Measurements from ENCODE around the gene KIAA1958. TPM values are rescaled to one million over a fixed set of nuclear protein-coding genes. Genes with fewer than 3 reads are reported as not detected.
"Not testable (repeated sequence)": the region's sequence is repeated elsewhere in the genome, so short reads cannot be mapped to it uniquely, and the experiment has no call there.

Gene KIAA1958
- polyA plus RNA-seq, 4 donors, result 10.9 to 17.6 (median 13.8) TPM

GRCh38 chr9:112586599-112587155 lies 100.0 kb downstream of the KIAA1958 start:
- no peak for DNase-seq (ENCODE audit: low read depth in 4 of 4, low spot score in 2 of 4)

- not testable (repeated sequence) for DNase-seq (ENCODE audit: low read depth in 4 of 4, low spot score in 2 of 4)
These were observed 105.2 kb downstream of the KIAA1958 start for GRCh38 chr9:112591875-112592274.

DNA sequence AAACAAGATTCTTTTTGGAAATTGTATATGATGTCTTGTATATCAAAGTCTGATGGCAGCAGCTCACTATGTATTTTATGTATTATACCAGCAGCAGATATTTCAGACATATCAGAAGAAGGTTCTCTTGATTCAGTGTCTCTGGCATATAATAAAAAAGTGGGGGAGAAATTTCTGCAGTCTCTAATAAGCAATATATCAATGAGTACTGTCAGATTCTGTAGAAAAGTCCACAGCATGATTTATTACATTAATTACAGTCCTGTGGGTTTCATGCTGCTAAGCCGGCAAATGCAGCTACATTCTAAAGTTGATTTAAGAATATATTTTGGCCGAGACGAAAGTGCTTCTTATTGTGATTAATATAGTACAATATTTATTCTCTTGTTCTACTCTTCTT lies 113.1 kb downstream of the KIAA1958 start:
- DNase-seq (ENCODE audit: low read depth in 4 of 4, low spot score in 2 of 4), result no peak

DNA sequence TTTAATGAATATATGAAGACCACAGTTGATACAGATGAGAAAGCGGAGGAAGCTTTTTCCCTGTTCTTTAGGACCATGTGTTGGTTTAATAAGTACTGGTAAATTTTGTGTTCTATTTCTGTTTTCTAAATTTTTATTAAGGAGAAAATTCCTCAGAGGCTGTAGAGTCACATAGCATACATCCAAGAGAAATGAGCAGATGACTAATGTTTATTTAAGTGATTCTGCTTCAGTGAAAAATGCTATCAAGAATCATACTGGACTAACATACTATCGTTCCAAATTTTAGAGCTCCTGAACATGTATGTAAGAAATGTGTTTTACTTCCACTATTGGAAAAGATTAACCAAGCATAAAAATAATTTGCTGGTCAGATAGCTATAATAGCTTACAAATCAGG lies 115.0 kb downstream of the KIAA1958 start:
- DNase-seq (ENCODE audit: low read depth in 4 of 4, low spot score in 2 of 4), result no peak

DNA sequence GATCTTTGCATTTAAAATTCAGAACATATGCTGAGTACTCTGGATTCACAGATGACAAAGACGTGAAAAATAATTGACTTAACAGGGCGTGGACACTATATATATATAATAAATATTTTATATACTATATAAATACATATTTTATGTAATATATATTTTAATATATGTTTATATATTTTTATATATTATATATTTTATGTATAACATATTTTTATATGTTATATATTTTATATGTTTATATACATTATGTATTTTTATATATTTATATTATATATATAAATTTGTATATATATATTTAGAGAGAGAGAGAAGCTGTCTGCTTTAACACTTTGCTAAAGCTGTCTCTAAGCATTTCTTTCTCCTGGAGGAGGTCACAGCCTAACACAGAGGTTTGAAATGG lies 118.2 kb downstream of the KIAA1958 start:
- DNase-seq (ENCODE audit: low read depth in 4 of 4, low spot score in 2 of 4), result no peak

DNA sequence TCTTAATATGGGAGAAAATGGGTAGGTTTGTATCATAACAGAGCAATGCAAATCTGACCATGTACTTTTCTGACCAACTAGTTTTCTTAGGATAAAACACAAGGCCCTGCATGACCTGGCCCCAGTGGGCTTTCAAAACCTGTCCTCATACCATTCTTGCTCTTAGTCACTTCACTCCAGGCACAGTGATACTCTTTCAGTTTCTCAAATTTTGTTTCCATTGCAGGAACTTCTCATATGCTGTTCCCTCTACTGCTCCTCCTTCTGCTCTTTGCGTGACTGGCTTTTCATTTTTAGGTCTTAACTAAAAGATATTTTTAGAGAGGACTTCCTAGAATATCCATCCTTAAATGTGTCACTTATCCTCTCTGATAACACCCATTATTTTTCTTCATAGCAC lies 118.9 kb downstream of the KIAA1958 start:
- DNase-seq (ENCODE audit: low read depth in 4 of 4, low spot score in 2 of 4), result no peak

- DNase-seq (ENCODE audit: low read depth in 4 of 4, low spot score in 2 of 4), result no peak
These were observed 119.5 kb downstream of the KIAA1958 start for GRCh38 chr9:112605963-112606699.

- DNase-seq (ENCODE audit: low read depth in 4 of 4, low spot score in 2 of 4), result no peak
These were observed 122.2 kb downstream of the KIAA1958 start for GRCh38 chr9:112608851-112609250.

DNA sequence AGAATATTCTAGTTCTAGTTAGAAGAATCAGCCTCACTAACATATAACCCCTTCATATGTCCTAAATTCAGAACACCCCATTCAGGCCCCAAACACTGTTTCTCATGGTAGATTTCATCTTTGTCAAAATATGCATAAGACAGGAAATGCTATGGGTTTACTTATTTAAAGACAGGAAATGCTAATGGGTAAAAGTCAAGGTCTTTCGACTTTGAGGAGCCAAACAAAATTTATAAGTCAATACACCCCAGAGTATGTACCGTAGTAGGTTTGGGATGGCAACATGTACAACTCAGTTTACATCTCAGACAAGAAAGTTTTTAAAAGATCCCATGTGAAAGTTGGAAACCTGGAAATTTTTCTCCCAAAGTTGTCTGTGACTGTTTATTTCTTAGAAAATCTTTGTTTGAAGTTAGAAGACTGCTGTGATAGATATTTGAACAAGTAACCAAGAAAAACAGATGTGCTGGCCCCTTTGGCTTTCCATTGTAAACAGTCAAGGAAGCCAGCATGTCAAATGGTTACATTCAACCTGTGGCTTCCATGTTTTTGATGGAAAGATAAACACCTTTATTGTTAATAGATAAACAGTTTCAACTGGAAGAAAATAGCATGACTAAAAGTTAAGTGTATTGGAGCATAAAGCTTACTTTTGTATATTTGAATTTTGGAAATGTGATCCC lies 129.1 kb downstream of the KIAA1958 start:
- no peak for DNase-seq (ENCODE audit: low read depth in 4 of 4, low spot score in 2 of 4)

- DNase-seq (ENCODE audit: low read depth in 4 of 4, low spot score in 2 of 4), result no peak
These were observed 130.7 kb downstream of the KIAA1958 start for GRCh38 chr9:112617371-112617770.

DNA sequence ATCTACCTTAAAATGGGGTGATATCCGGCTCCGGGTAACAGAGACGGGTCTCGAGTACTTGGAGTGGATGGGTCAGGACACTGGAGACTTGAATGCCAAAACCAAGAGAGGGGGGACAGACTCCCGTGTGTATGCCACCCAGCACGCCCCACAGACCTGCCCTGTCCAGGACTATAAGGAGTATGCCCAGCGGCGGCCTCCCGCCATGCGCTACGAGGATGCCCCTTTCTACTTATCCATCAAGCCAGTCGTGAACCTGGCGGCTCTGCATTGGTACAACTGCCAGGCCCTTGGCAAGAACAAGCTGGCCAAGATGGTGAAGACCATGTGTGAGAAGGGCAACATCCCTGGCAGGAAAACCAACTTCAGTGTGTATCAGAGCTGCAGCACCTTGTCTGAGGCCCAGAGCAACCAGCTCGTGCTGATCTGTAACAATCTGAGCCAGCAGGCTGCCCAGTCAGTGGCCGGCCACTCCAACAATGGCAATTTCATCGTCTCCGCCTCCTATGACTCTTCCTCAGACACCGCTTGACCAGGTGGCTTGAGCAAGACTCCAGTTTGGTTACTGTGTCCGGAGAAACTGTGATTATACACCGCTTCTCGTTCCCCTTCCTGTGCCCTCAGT lies 131.9 kb downstream of the KIAA1958 start:
- DNase-seq (ENCODE audit: low read depth in 4 of 4, low spot score in 2 of 4), result no peak

- DNase-seq (ENCODE audit: low read depth in 4 of 4, low spot score in 2 of 4), result no peak
These were observed 133.8 kb downstream of the KIAA1958 start for GRCh38 chr9:112620388-112620787.

- no peak for DNase-seq (ENCODE audit: low read depth in 4 of 4, low spot score in 2 of 4)
These were observed 134.5 kb downstream of the KIAA1958 start for GRCh38 chr9:112621018-112621655.

DNA sequence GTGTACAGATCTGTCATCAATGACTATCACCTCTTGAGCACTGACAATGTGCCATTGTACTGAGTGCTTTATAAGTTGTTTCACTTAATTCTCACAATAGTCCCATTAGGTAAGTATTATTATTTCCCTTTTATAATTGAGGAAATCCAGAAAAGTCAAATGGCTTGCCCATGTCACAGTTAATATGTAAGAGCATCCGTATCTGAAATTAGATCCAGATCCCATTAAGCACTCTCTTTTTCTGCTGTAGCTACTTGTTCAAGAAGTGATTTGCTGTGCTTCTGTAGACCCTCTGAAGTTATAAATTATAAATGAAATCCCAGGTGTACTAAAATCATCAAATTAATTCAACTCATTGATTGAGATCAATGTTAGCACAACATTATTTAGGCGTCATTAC lies 136.6 kb downstream of the KIAA1958 start:
- DNase-seq (ENCODE audit: low read depth in 4 of 4, low spot score in 2 of 4), result no peak

DNA sequence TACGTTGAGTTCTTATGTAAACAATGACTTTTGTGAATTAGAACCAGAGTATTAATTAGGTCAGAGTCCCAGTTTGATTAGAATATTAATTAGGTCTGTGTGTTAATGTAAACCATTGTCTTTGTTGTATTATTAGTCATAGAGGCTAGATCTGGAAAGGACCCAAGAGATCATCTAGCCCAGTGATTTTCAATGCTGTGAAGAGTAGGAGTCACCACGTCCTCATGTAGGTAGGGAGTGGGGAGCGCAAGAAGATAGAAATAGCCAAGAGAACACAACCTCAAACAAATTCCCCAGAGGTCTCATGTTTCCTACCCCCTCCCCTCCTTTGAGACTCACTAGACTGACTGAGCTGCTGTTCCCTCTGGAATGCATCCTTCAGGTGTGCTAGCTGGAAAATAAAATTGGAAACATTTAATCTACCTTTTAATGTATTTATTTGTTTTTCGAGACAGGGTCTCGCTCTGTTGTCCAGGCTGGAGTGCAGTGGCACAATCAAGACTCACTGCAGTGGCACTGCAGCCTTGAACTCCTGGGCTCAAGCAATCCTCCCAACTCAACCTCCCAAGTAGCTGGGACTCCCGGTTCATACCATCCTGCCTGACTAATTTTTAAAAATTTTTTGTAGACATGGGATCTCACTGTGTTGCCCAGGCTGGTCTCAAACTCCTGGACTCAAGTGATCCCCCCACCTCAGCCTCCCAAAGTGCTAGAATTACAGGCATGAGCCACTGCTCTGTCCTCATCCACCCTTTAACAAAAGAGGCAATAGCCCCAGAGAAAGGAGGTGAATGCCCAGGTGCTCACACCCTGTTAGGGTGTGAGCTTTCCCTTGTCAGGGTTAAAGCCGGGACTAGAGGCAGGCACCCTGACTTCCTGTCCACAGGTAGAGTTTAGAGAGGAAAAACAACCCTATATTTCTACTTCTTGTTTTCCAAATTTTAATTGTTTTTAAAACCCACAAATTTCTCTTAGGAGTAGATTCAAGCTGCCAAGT lies 138.4 kb downstream of the KIAA1958 start:
- DNase-seq (ENCODE audit: low read depth in 4 of 4, low spot score in 2 of 4), result no peak

DNA sequence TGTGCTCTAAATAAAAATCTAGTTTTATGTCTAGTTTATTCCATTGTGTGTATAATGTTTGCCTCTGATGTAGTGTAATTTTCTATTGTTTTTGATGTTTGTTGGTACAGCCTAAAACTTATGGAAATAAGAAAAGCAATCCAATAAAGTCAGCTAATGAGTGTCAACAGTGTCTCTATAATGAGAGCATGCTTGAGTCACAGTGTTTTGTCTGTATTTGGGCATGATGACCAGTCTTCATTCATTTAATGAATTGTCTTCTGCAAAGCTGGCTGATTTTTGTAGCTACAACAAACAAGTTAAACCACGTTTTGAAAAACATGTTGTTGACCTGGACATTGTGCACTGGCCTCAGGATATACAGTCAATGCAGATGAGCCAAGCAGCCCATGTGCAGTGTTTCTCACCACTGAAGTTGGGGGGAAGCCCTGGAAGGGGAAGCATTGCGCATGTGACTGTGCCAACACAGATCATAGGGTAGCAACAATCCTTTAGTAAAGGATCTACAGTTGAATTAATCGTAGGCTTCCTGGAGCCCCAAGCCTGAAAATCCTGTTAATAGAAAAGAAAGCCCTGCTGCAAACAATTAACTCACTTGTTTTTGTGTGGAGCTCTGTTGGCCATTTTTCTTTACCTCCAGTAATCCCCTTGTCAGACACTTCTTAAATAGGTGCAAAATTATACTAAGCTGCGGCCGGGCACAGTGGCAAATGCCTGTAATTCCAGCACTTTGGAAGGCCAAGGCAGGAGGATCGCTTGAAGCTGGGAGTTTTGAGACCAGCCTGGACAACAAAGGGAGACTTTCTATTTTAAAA lies 143.3 kb downstream of the KIAA1958 start:
- DNase-seq (ENCODE audit: low read depth in 4 of 4, low spot score in 2 of 4), result no peak

GRCh38 chr9:112631313-112632070 lies 144.9 kb downstream of the KIAA1958 start:
- no peak for DNase-seq (ENCODE audit: low read depth in 4 of 4, low spot score in 2 of 4)

DNA sequence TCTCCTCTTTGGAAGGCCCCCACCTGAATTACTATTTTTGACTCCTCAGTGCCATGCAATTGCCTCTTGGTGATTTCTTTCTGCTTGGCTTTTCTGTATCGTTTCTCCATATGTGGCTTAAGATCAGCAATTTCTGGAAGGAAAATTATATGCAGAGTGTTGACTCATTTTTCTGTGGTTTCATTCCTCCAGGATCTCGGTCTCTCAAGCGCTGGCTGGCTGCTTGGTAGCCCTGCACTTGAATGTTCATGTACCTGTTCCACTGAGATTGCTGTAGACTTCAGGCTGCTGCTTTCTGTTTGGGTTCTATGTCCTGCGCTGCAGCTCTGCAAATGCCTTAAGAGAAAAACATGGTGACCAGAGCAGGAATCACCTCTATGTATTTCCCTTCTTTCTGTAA lies 153.7 kb downstream of the KIAA1958 start:
- DNase-seq (ENCODE audit: low read depth in 4 of 4, low spot score in 2 of 4), result no peak

All from left renal cortex interstitium (tissue), 4 donors.